ENCODE results near the gene STAT4. TPM values are rescaled to one million over a fixed set of nuclear protein-coding genes. Genes with fewer than 3 reads are reported as not detected.

STAT4 gene
- total RNA-seq = 0.72 and 1.6 TPM in 2 replicates

- TF ChIP-seq CTCF (conservative IDR thresholded peaks at IDR 0.05; ENCODE audit: low read depth, low read length) = no peak
- DNase-seq (ENCODE audit: low read depth) = no peak
Measured at GRCh38 chr2:191150600-191151330, at the start of gene STAT4. STAT4 (minus strand) TSS chr2:191150994; CDS start chr2:191148203, 2,791 bp downstream.

GRCh38 chr2:191199929-191200512 lies 49.2 kb upstream of the STAT4 start:
- no peak overlapping the region for H3K4me3 ChIP-seq (ENCODE audit: low read depth, low read length)
- no peak for DNase-seq (ENCODE audit: low read depth)
- no peak for TF ChIP-seq CTCF (conservative IDR thresholded peaks at IDR 0.05; ENCODE audit: low read depth, low read length)

More at GRCh38 chr2:191150600-191151330, at the start of gene STAT4:
- H3K4me3 ChIP-seq (ENCODE audit: low read depth, low read length) = peak within 1 kb of the TSS; percentile 65

GRCh38 chr2:191198271-191198670 lies 47.5 kb upstream of the STAT4 start:
- DNase-seq (ENCODE audit: low read depth) = no peak
- TF ChIP-seq CTCF (conservative IDR thresholded peaks at IDR 0.05; ENCODE audit: low read depth, low read length) = no peak
- no peak overlapping the region for H3K4me3 ChIP-seq (ENCODE audit: low read depth, low read length)

GRCh38 chr2:191197096-191197495 lies 46.3 kb upstream of the STAT4 start:
- TF ChIP-seq CTCF (conservative IDR thresholded peaks at IDR 0.05; ENCODE audit: low read depth, low read length) = no peak
- no peak for DNase-seq (ENCODE audit: low read depth)
- no peak overlapping the region for H3K4me3 ChIP-seq (ENCODE audit: low read depth, low read length)

GRCh38 chr2:191195021-191195420 lies 44.2 kb upstream of the STAT4 start:
- H3K4me3 ChIP-seq (ENCODE audit: low read depth, low read length) = no peak overlapping the region
- DNase-seq (ENCODE audit: low read depth) = no peak
- no peak for TF ChIP-seq CTCF (conservative IDR thresholded peaks at IDR 0.05; ENCODE audit: low read depth, low read length)

- DNase-seq (ENCODE audit: low read depth) = no peak
- H3K4me3 ChIP-seq (ENCODE audit: low read depth, low read length) = no peak overlapping the region
- no peak for TF ChIP-seq CTCF (conservative IDR thresholded peaks at IDR 0.05; ENCODE audit: low read depth, low read length)
Measured at GRCh38 chr2:191190861-191191552, 40.2 kb upstream of the STAT4 start.

Data from epithelial cell of proximal tubule (primary cell).